Peyer's patch (tissue), 4 donors: ENCODE results near the gene AQP10. TPM values are rescaled to one million over a fixed set of nuclear protein-coding genes. Genes with fewer than 3 reads are reported as not detected.
"Not testable (repeated sequence)": the region's sequence is repeated elsewhere in the genome, so short reads cannot be mapped to it uniquely, and the experiment has no call there.

Experiments used
- DNase-seq, 3 donors: peaks; one replicate each; pipeline ENCODE4 v3.0.0-alpha.2; 2017 to 2019
- H3K27ac ChIP-seq, 4 donors: fragments of 200-600 bp; sonication (generic); one replicate each; pipeline ENCODE4 v1.5.1; 2016 to 2019
- H3K27me3 ChIP-seq, 2 donors: fragments of 200-600 bp; sonication (generic); one replicate each; pipeline ENCODE4 v1.5.1; 2019
- H3K36me3 ChIP-seq, 3 donors: fragments of 200-600 bp; sonication (generic); one replicate each; pipeline ENCODE4 v1.5.1; 2016 to 2019
- H3K4me1 ChIP-seq, 4 donors: fragments of 200-600 bp; sonication (generic); one replicate each; pipeline ENCODE4 v1.5.1; 2016 to 2019
- H3K4me3 ChIP-seq, 4 donors: fragments of 200-600 bp; sonication (generic); 1 replicate in 3 of 4; 2 replicates in 1 of 4; pipeline ENCODE4 v1.5.1; 2016 to 2019; ENCODE audit warnings: mild to moderate bottlenecking in 1 of 4
- H3K9me3 ChIP-seq, 4 donors: fragments of 200-600 bp; sonication (generic); one replicate each; pipeline ENCODE4 v1.5.1; 2016 to 2019; ENCODE audit warnings: mild to moderate bottlenecking in 1 of 4
- POLR2A ChIP-seq, 2 donors: fragments of 450-650 bp; IDR thresholded peaks; one replicate each; pipeline ENCODE4 v1.5.1; 2017; ENCODE audit warnings: antibody characterized with exemption in 2 of 2, mild to moderate bottlenecking in 2 of 2, moderate library complexity in 2 of 2
- total RNA-seq, 4 donors: library from RNA; depleted of rRNA; stranded (reverse); fragments of >200 nt; gene quantifications; one replicate each; pipeline ENCODE4 v1.1.0, GENCODE V29; 2016
- TF ChIP-seq, protein P1 (sequence below), 6 experiments: fragments of 450-650 bp in 4 of 6; fragments of 200-600 bp in 2 of 6; sonication (generic) in 1 of 6; IDR thresholded peaks; one replicate each; pipeline ENCODE4 v1.5.1; 2017 to 2019; ENCODE audit warnings: antibody characterized with exemption in 6 of 6, mild to moderate bottlenecking in 3 of 6, moderate library complexity in 1 of 6

The AQP10 gene
- total RNA-seq, 4 donors from 2014 or later: 0.85 TPM; not detected in 3

DNA sequence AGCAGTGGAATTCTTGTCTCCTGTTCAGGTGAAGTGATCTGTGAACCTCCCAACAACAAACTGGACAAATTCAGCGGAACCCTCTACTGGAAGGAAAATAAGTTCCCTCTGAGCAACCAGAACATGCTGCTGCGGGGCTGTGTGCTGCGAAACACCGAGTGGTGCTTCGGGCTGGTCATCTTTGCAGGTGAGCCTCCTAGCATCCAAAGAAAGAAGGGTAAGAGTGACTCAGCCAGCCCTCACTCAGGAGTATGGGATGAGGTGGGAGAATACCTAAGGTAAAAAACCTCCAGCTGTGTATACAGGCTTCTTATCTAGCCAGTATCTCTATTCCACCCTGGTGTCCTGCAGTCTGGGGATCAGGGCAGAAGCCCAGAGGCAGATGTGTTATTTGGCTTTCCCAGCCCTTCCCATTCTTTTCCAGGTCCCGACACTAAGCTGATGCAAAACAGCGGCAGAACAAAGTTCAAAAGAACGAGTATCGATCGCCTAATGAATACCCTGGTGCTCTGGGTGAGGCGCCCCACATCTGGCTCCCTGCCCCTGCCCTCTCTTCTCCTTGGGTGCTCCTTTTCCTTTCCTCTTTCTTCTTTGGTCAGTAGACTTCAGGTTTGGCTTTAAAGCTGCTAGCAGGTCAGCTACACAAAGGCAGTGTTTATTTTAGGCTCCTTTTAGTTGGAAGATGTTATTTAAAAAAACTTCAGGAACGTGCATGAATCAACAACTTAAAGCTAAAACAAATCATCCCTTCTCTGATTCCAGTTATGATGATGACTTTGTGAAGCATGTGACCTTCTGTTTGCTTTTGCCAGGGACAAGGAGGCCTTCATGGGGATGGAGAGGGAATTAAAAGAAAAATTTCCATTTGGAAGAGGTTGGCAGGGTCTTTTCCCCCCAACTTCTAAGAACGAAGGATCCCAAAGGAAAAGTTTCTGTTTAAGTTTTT lies 13.5 kb downstream of the AQP10 start:
- TF ChIP-seq, protein P1, sequence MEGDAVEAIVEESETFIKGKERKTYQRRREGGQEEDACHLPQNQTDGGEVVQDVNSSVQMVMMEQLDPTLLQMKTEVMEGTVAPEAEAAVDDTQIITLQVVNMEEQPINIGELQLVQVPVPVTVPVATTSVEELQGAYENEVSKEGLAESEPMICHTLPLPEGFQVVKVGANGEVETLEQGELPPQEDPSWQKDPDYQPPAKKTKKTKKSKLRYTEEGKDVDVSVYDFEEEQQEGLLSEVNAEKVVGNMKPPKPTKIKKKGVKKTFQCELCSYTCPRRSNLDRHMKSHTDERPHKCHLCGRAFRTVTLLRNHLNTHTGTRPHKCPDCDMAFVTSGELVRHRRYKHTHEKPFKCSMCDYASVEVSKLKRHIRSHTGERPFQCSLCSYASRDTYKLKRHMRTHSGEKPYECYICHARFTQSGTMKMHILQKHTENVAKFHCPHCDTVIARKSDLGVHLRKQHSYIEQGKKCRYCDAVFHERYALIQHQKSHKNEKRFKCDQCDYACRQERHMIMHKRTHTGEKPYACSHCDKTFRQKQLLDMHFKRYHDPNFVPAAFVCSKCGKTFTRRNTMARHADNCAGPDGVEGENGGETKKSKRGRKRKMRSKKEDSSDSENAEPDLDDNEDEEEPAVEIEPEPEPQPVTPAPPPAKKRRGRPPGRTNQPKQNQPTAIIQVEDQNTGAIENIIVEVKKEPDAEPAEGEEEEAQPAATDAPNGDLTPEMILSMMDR (IDR thresholded peaks at IDR 0.05): no peak
- TF ChIP-seq POLR2A (IDR thresholded peaks at IDR 0.05): no peak
- H3K4me3 ChIP-seq: no peak overlapping the region
- H3K36me3 ChIP-seq: peaks cover 0 to 37% (median 0%) of the 10 kb centered on the region in 3 donors
- H3K9me3 ChIP-seq: no peaks in the 10 kb centered on the region
- no peak for DNase-seq
- H3K27ac ChIP-seq: peak overlapping the region; percentile 22 to 65 (median 54)
- H3K4me1 ChIP-seq: peaks cover 0 to 19% (median 8%) of the 10 kb centered on the region in 4 donors
- H3K27me3 ChIP-seq: no peaks in the 10 kb centered on the region

DNA sequence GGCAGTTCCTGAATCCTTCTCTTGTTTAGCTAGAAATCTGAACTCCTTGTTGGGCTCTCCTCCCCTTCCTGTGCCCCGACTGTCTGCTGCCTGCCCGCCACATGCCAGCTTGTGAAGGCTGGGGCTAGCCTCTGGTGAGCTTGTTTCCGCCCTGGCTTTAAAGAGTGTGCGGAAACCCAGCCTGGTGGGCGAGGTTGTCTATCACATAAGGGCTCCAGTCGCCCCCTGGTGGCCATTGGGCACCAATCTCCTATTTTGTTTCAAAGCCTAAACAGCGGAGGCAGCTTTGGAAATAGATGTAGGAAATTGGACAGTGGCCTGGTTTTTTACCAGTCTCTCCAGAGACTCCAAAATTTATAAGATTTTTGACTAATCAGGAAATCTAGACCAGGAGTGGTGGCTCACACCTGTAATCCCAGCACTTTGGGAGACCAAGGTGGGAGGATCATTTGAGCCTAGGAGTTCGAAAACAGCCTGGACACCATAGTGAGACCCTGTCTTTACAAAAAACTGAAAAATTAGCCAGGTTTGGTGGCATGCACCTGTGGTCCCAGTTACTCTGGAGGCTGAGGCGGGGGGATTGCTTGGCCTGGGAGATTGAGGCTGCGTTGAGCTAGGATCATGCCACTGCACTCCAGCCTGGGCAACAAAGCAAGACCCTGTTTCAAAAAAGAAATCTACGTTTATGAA lies 14.3 kb downstream of the AQP10 start:
- Histone ChIP-seq H3K36me3 (peaks cover 0 to 41% (median 0%) of the 10 kb centered on the region in 3 donors), H3K9me3 (no peaks in the 10 kb centered on the region), H3K27me3 (no peaks in the 10 kb centered on the region), H3K4me1 (peaks cover 0 to 17% (median 8%) of the 10 kb centered on the region in 4 donors), H3K4me3 (no peak overlapping the region), H3K27ac (peak overlapping the region; percentile 22 to 65 (median 54))
- TF ChIP-seq POLR2A (IDR thresholded peaks at IDR 0.05): no peak
- TF ChIP-seq, protein P1 (IDR thresholded peaks at IDR 0.05): peak; percentile 72 to 93 (median 84)
- peak; percentile 82 to 95 (median 94) for DNase-seq

DNA sequence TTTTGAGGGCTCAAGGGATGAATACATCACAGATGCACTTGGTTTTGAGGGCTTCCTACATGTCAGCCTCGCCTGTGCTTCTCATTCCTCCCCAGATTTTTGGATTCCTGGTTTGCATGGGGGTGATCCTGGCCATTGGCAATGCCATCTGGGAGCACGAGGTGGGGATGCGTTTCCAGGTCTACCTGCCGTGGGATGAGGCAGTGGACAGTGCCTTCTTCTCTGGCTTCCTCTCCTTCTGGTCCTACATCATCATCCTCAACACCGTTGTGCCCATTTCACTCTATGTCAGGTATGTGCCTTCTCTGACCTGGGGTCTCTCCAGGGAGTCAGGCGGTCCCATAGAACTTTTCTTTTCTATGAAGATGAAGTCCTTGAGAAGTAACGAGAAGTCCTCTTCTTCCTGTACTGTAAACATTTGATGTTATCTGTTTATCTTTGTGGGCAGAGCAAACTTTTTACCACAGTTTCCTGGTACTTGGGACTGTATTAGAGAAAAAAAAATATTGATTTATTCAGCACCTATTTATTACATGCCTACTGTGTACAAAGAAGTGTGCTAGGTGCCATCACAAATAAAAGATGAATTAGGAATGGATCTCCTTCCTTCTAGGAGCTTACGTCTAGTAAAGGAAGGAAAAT lies 16.5 kb downstream of the AQP10 start:
- peak overlapping the region; percentile 51 to 82 (median 60) for H3K27ac ChIP-seq
- no peaks in the 10 kb centered on the region for H3K9me3 ChIP-seq
- peaks cover 0 to 46% (median 0%) of the 10 kb centered on the region in 3 donors for H3K36me3 ChIP-seq
- DNase-seq: no peak
- H3K4me1 ChIP-seq: peaks cover 0 to 24% (median 10%) of the 10 kb centered on the region in 4 donors
- H3K4me3 ChIP-seq: no peak overlapping the region
- no peaks in the 10 kb centered on the region for H3K27me3 ChIP-seq
- TF ChIP-seq, protein P1 (IDR thresholded peaks at IDR 0.05): no peak
- TF ChIP-seq POLR2A (IDR thresholded peaks at IDR 0.05): no peak

DNA sequence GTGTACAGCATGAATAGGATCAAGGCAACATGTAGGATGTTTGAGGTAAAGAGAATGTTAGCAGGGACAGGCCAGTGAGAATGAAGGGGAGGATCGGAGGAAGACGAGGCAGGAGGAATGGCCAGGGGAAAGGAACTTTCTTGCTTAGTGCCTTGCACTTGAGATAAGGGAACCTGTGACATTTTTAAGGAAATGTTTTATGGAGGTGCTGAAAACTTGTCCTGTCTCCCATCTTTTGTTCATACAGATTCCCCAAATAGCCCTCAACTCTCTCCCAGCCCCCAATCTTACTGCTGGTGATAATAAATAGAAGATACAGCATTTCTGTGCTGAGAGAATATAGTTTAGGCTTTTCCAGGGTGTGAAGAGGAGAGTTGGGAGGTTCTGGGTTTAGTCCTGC lies 18.0 kb downstream of the AQP10 start:
- H3K27me3 ChIP-seq: no peaks in the 10 kb centered on the region
- H3K9me3 ChIP-seq: no peaks in the 10 kb centered on the region
- no peak overlapping the region for H3K4me3 ChIP-seq
- no peak for DNase-seq
- H3K4me1 ChIP-seq: peaks cover 0 to 25% (median 12%) of the 10 kb centered on the region in 4 donors
- H3K27ac ChIP-seq: peak overlapping the region in 1 of 4 donors; percentile 13
- peaks cover 0 to 54% (median 0%) of the 10 kb centered on the region in 3 donors for H3K36me3 ChIP-seq
- TF ChIP-seq POLR2A (IDR thresholded peaks at IDR 0.05): no peak
- TF ChIP-seq, protein P1 (IDR thresholded peaks at IDR 0.05): no peak

DNA sequence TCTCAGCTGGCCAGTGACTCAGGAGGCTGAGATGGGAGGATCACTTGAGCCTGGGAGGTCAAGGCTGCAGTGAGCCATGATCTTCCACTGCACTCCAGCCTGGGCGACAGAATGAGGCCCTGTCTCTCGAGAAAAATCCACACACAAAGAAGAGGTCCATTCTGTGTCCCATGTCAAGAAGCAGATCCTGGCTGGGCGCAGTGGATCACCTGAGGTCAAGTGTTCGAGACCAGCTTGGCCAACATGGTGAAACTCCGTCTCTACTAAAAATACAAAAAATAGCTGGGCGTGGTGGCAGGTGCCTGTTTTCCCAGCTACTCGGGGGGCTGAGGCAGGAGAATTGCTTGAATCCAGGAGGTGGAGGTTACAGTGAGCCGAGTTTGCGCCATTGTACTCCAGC lies 20.5 kb downstream of the AQP10 start:
- Histone ChIP-seq H3K36me3 (peaks cover 0 to 73% (median 0%) of the 10 kb centered on the region in 3 donors), H3K4me1 (peaks cover 0 to 16% (median 4%) of the 10 kb centered on the region in 4 donors)
- DNase-seq, H3K4me3 ChIP-seq, H3K9me3 ChIP-seq, H3K27me3 ChIP-seq, H3K27ac ChIP-seq: not testable (repeated sequence)
